CD14-positive monocyte (primary cell): ENCODE data around the gene ZBBX. TPM values are rescaled to one million over a fixed set of nuclear protein-coding genes. Genes with fewer than 3 reads are reported as not detected.

Experiments
- DNase-seq, 3 donors: peaks; one replicate each; pipeline ENCODE4 v3.0.0-alpha.2; 2011 to 2022
- H2AFZ ChIP-seq: 2 replicates; pipeline ENCODE4 v1.6.0; 2012; ENCODE audit warnings: mild to moderate bottlenecking, low read depth, low read length, inconsistent platforms; ENCODE audit not compliant: insufficient read depth, poor library complexity, severe bottlenecking
- H3K27ac ChIP-seq, 2 donors: 1 replicate in 1 of 2; 2 replicates in 1 of 2; pipeline ENCODE4 v1.5.1; 2012 to 2013; ENCODE audit warnings: low read length in 2 of 2, control low read depth in 1 of 2, inconsistent platforms in 1 of 2, low read depth in 1 of 2, mild to moderate bottlenecking in 1 of 2
- H3K27me3 ChIP-seq, 2 donors: one replicate each; pipeline versions ENCODE4 v1.6.0 to v1.6.1; 2011 to 2013; ENCODE audit warnings: low read length in 2 of 2; ENCODE audit not compliant: control insufficient read depth in 2 of 2, insufficient read depth in 2 of 2
- H3K36me3 ChIP-seq, 2 donors: replicated peaks in 1 of 2; 1 replicate in 1 of 2; 2 replicates in 1 of 2; pipeline versions ENCODE4 v1.5.1 to v1.6.1; 2012 to 2013; ENCODE audit warnings: low read length in 2 of 2, control low read depth in 1 of 2, inconsistent platforms in 1 of 2, mild to moderate bottlenecking in 1 of 2; ENCODE audit not compliant: insufficient read depth in 2 of 2, control insufficient read depth in 1 of 2
- H3K4me1 ChIP-seq, 2 donors: 1 replicate in 1 of 2; 2 replicates in 1 of 2; pipeline versions ENCODE4 v1.5.1 to v1.6.1; 2012 to 2013; ENCODE audit warnings: low read length in 2 of 2, control low read depth in 1 of 2, inconsistent platforms in 1 of 2, mild to moderate bottlenecking in 1 of 2, moderate library complexity in 1 of 2; ENCODE audit not compliant: insufficient read depth in 2 of 2, control insufficient read depth in 1 of 2
- H3K4me2 ChIP-seq: replicated peaks from 2 replicates; pipeline ENCODE3; 2012; ENCODE audit warnings: low read length, moderate library complexity, mild to moderate bottlenecking; ENCODE audit not compliant: poor library complexity, severe bottlenecking; ENCODE audit errors: extremely low read depth
- H3K4me3 ChIP-seq, 3 experiments: fragments of 200-600 bp in 1 of 3; sonication (generic) in 1 of 3; replicated peaks in 1 of 3; 1 replicate in 2 of 3; 2 replicates in 1 of 3; pipeline ENCODE4 v1.5.1; 2011 to 2013; ENCODE audit warnings: low read length in 3 of 3, mild to moderate bottlenecking in 3 of 3, control low read depth in 2 of 3, low read depth in 2 of 3, inconsistent platforms in 1 of 3, moderate library complexity in 1 of 3
- H3K79me2 ChIP-seq: 2 replicates; pipeline ENCODE4 v1.6.0; 2012; ENCODE audit warnings: mild to moderate bottlenecking, control low read depth, inconsistent platforms, low read length, moderate library complexity; ENCODE audit not compliant: insufficient read depth
- H3K9ac ChIP-seq: 2 replicates; pipeline ENCODE4 v1.6.0; 2017; ENCODE audit warnings: low read length, mild to moderate bottlenecking; ENCODE audit not compliant: insufficient read depth, poor library complexity, severe bottlenecking
- H3K9me3 ChIP-seq, 2 donors: replicated peaks in 1 of 2; 1 replicate in 1 of 2; 2 replicates in 1 of 2; pipeline versions ENCODE4 v1.5.1 to v1.6.1; 2012 to 2013; ENCODE audit warnings: low read length in 2 of 2, control low read depth in 1 of 2; ENCODE audit not compliant: control insufficient read depth in 1 of 2, insufficient read depth in 1 of 2
- H4K20me1 ChIP-seq: 2 replicates; pipeline ENCODE4 v1.6.0; 2012; ENCODE audit warnings: mild to moderate bottlenecking, low read length, control low read depth, moderate library complexity; ENCODE audit not compliant: insufficient read depth
- H3K27ac Mint-ChIP-seq, 7 donors: one replicate each; pipeline ENCODE4 v1.8.0; 2020; ENCODE audit warnings: mild to moderate bottlenecking in 7 of 7, mixed read lengths in 7 of 7, moderate library complexity in 6 of 7, inconsistent platforms in 2 of 7
- H3K27me3 Mint-ChIP-seq, 3 donors: one replicate each; pipeline ENCODE4 v1.8.0; 2021 to 2022; ENCODE audit warnings: low read depth in 3 of 3, mild to moderate bottlenecking in 3 of 3, mixed read lengths in 3 of 3, moderate library complexity in 3 of 3, inconsistent platforms in 1 of 3
- H3K36me3 Mint-ChIP-seq, 2 donors: one replicate each; pipeline ENCODE4 v1.8.0; 2020; ENCODE audit warnings: mixed read lengths in 2 of 2, inconsistent platforms in 1 of 2, mild to moderate bottlenecking in 1 of 2
- H3K4me1 Mint-ChIP-seq: one replicate; pipeline ENCODE4 v1.8.0; 2020; ENCODE audit warnings: mild to moderate bottlenecking, mixed read lengths
- H3K4me3 Mint-ChIP-seq, 2 donors: one replicate each; pipeline ENCODE4 v1.8.0; 2020; ENCODE audit warnings: mild to moderate bottlenecking in 2 of 2, mixed read lengths in 2 of 2, moderate library complexity in 1 of 2
- H3K9me3 Mint-ChIP-seq, 7 donors: one replicate each; pipeline ENCODE4 v1.8.0; 2020 to 2022; ENCODE audit warnings: mixed read lengths in 7 of 7, mild to moderate bottlenecking in 6 of 7, moderate library complexity in 6 of 7, inconsistent platforms in 2 of 7
- CTCF ChIP-seq: fragments of 200-600 bp; IDR thresholded peaks from one replicate; pipeline ENCODE4 v1.8.0; 2022; ENCODE audit warnings: antibody characterized with exemption, mild to moderate bottlenecking
- WGBS: methylation state at CpG from one replicate; pipeline ENCODE4 v1.1.5; 2013; ENCODE audit warnings: missing lambda C conversion rate; ENCODE audit not compliant: insufficient coverage; 5-methylcytosine and 5-hydroxymethylcytosine counted together
- intact Hi-C, 2 donors: fragments of 100-400 bp; cut with micrococcal nuclease; formaldehyde crosslinking; loops; one replicate each; pipeline versions ENCODE4 v1.15.0 to v1.15.1; 2023
- polyA plus RNA-seq, 3 donors: library from polyadenylated mRNA; depleted of rRNA in 1 of 3; unstranded in 2 of 3; stranded (reverse) in 1 of 3; fragments of 300-500 nt in 2 of 3; fragments of >200 nt in 1 of 3; fragmentation: Illumina TruSeq in 2 of 3; gene quantifications; 1 replicate in 2 of 3; 2 replicates in 1 of 3; pipeline ENCODE4 v1.2.3, GENCODE V29; 2012 to 2021

ZBBX gene
- polyA plus RNA-seq, 3 donors = not detected

DNA sequence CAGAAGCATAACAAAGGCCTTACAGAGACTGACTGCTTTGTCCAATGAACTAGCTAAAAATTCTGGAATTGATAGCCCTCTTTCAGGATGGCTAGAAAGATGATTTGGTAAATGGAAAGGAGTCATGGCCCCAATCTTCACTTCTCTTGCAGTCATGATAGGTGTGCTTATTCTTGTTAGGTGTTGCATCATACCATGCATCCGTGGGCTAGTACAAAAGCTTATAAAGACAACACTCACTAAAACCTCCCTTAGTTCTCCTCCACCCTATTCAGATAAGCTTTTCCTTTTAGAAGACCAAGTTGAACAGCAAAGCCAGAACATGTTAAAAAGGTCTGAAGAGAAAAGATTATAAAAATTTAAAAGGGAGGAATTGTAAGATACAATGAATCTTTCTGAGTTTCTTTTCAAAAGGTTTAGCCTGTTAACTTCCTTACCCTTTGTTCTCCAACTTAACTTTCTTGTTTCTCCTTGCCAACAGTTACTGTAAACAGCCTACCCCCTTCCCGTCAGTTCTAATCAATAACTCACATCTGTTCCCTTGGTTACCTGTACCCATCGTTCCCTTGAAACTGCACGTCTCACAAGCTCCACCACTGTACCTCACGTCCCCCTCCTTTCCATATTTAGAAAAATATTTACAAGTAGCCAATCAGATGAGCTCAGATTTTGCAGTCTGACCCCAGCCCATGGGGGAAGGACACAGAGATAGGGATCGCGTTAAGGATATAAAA is 105.8 kb downstream of the ZBBX start:
- H3K4me1 Mint-ChIP-seq = no peaks in the 10 kb centered on the region
- 98% methylated on average over 4 of the region's 7 CpGs for WGBS
- no peaks in the 10 kb centered on the region for H3K36me3 ChIP-seq
- H3K27me3 ChIP-seq = no peaks in the 10 kb centered on the region
- no peak for DNase-seq
- H4K20me1 ChIP-seq = no peaks in the 10 kb centered on the region
- TF ChIP-seq CTCF = no peak
- no peaks in the 10 kb centered on the region for H3K79me2 ChIP-seq
- intact Hi-C loops = no loop called here
- H3K4me1 ChIP-seq = no peaks in the 10 kb centered on the region
- peaks cover 0 to 8% of the 10 kb centered on the region in 2 donors for H3K9me3 ChIP-seq
- no peak overlapping the region for H3K9ac ChIP-seq
- H3K9me3 Mint-ChIP-seq = peaks cover 10 to 22% (median 19%) of the 10 kb centered on the region in 7 donors
- no peak overlapping the region for H3K4me3 Mint-ChIP-seq
- no peak overlapping the region for H3K4me3 ChIP-seq
- H3K36me3 Mint-ChIP-seq = no peaks in the 10 kb centered on the region
- H2AFZ ChIP-seq = no peak overlapping the region
- no peaks in the 10 kb centered on the region for H3K27me3 Mint-ChIP-seq
- no peak overlapping the region for H3K27ac ChIP-seq
- H3K27ac Mint-ChIP-seq = no peak overlapping the region
- no peak overlapping the region for H3K4me2 ChIP-seq

DNA sequence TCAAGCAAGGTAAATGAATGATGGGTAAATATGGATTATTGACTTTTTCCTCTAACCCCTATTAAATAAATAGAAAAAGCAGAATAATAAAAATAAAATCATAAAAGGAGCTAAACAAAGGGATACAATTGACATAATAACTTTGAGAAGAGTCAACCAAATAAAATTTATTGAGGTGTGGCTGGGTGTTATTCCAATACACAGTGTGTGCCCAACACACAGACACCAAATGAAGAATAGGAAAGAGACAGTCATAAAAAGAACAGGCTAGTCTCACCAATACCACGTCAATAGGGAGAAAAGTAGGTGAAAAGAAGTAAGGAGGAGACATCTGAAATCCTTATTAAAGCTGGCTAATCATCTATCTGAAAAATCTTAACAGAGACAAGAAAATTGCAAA is 127.1 kb downstream of the ZBBX start:
- Mint-ChIP-seq H3K4me3 (no peak overlapping the region), H3K27ac (no peak overlapping the region), H3K36me3 (no peaks in the 10 kb centered on the region), H3K27me3 (peaks cover under 1 to 4% (median 2%) of the 10 kb centered on the region in 3 donors), H3K4me1 (peaks cover 2% of the 10 kb centered on the region), H3K9me3 (peaks cover 0 to 13% (median 6%) of the 10 kb centered on the region in 7 donors)
- no peaks in the 10 kb centered on the region for H3K4me1 ChIP-seq
- WGBS = no CpG with 5 or more reads among the region's 1 CpG
- no peak for DNase-seq
- no peak overlapping the region for H3K4me2 ChIP-seq
- H3K79me2 ChIP-seq = no peaks in the 10 kb centered on the region
- H3K27ac ChIP-seq = no peak overlapping the region
- H2AFZ ChIP-seq = no peak overlapping the region
- H3K9ac ChIP-seq = no peak overlapping the region
- intact Hi-C loops = no loop called here
- peaks cover 4 to 16% of the 10 kb centered on the region in 2 donors for H3K9me3 ChIP-seq
- H4K20me1 ChIP-seq = no peaks in the 10 kb centered on the region
- no peak for TF ChIP-seq CTCF
- no peaks in the 10 kb centered on the region for H3K36me3 ChIP-seq
- H3K27me3 ChIP-seq = no peaks in the 10 kb centered on the region
- H3K4me3 ChIP-seq = no peak overlapping the region
